Measurements from ENCODE around the gene ZDHHC24.

GRCh38 chr11:66555416-66555815 is 9.6 kb upstream of the ZDHHC24 start:
- TF ChIP-seq CTCF (IDR thresholded peaks at IDR 0.05): no peak
- no peak for TF ChIP-seq POLR2A (IDR thresholded peaks at IDR 0.05)
- TF ChIP-seq EP300 (IDR thresholded peaks at IDR 0.05): no peak
